ES-I3 (cell line): ENCODE measurements around the gene ACBD7.

ENCODE experiments used
- H3K36me3 ChIP-seq: 2 replicates; pipeline ENCODE4 v1.6.1; 2013; ENCODE audit warnings: mild to moderate bottlenecking, low read length, control low read depth, moderate library complexity; ENCODE audit not compliant: insufficient read depth
- H3K4me1 ChIP-seq: 2 replicates; pipeline ENCODE4 v1.6.1; 2013; ENCODE audit warnings: mild to moderate bottlenecking, control low read depth, low read length; ENCODE audit not compliant: insufficient read depth
- H3K9ac ChIP-seq: 2 replicates; pipeline ENCODE4 v1.6.1; 2013; ENCODE audit warnings: low read depth, mild to moderate bottlenecking, low read length, moderate library complexity
- H3K9me3 ChIP-seq: 2 replicates; pipeline ENCODE4 v1.6.1; 2013; ENCODE audit warnings: mild to moderate bottlenecking, low read length, moderate library complexity; ENCODE audit not compliant: control insufficient read depth, insufficient read depth

The ACBD7 gene

GRCh38 chr10:15112657-15113056 lies 24.1 kb upstream of the ACBD7 start:
- H3K4me1 ChIP-seq: no peaks in the 10 kb centered on the region
- no peak overlapping the region for H3K9ac ChIP-seq
- H3K36me3 ChIP-seq: peaks cover 3% of the 10 kb centered on the region
- peaks cover 4% of the 10 kb centered on the region; the same call in 1 of the 2 replicates for H3K9me3 ChIP-seq

DNA sequence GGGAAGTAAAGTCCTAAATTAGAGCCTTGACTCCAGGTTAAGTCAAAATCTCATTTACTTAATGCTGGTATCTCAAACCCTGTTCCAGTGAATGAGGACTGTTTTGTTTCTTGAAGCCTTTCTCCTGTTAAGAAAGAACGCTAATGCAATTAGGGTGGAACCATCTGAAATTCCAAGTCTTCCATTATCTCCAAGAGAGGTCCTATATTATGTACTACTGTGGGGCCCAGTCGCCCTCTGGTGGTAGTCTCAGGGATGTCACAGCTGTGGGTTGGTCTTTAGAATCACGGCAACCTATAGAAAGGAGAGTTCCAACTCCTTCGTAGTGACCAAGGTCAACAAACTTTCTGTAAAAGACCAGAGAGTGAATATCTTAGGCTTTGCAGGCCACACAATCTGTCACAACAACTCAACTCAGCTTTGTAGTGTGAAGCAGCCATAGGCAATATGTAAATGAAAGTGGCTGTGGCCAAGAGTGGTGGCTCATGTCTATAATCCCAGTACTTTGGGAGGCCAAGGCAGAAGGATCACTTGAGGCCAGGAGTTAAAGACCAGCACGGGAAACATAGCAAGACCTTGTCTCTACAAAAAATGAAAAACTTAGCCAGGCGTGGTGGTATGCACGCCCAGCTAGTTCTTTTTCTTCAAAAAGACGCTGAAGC lies 17.9 kb upstream of the ACBD7 start:
- Histone ChIP-seq H3K36me3 (peaks cover 13% of the 10 kb centered on the region), H3K9ac (no peak overlapping the region), H3K4me1 (no peaks in the 10 kb centered on the region), H3K9me3 (no peaks in the 10 kb centered on the region)

DNA sequence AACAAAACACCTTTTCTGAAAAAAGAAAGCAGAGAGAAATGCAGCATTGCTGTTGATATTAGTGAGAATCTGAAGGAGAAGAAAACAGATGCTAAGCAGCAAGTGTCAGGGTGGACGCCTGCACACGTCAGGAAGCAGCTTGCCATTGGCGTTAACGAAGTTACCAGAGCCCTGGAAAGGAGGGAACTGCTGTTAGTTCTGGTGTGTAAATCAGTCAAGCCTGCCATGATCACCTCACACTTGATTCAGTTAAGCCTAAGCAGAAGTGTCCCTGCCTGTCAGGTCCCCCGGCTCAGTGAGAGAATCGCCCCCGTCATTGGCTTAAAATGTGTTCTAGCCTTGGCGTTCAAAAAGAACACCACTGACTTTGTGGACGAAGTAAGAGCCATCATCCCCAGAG lies 14.9 kb upstream of the ACBD7 start:
- H3K36me3 ChIP-seq: peaks cover 13% of the 10 kb centered on the region
- H3K4me1 ChIP-seq: no peaks in the 10 kb centered on the region
- no peaks in the 10 kb centered on the region for H3K9me3 ChIP-seq
- H3K9ac ChIP-seq: no peak overlapping the region

GRCh38 chr10:15099886-15100285 lies 11.3 kb upstream of the ACBD7 start:
- peaks cover 13% of the 10 kb centered on the region for H3K36me3 ChIP-seq
- no peaks in the 10 kb centered on the region; the same call in 1 of the 2 replicates for H3K9me3 ChIP-seq
- no peak overlapping the region for H3K9ac ChIP-seq
- H3K4me1 ChIP-seq: no peaks in the 10 kb centered on the region

- Histone ChIP-seq H3K36me3 (peaks cover 6% of the 10 kb centered on the region), H3K9ac (peak within 1 kb of the TSS; percentile 91), H3K9me3 (no peaks in the 10 kb centered on the region; the same call in 1 of the 2 replicates), H3K4me1 (no peaks in the 10 kb centered on the region)
Observed at GRCh38 chr10:15097011-15097812, 8.6 kb upstream of the ACBD7 start, which contains the start of gene RPP38. RPP38 (plus strand) TSS chr10:15097355; CDS start chr10:15103315, 5,960 bp downstream.

DNA sequence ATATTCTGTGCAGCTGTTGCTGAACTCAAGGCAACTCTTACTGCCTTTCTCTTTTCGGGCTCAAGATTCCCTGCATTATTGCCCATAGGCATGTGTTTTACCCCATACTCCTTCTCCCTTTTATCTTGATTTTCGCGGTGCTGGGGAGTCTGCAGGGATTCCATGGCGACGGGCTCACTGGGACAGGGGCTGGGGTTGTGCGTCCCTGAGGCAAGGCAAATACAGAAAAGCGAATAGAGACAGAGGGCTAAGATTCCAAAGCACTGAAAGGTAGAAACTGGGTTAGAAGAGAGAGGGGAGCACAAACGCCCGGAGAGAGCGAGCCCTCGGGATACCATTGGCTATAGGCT lies 8.1 kb upstream of the ACBD7 start:
- Histone ChIP-seq H3K9ac (peak overlapping the region; percentile 91), H3K9me3 (no peaks in the 10 kb centered on the region; the same call in 1 of the 2 replicates), H3K36me3 (peaks cover under 1% of the 10 kb centered on the region; the same call in 1 of the 2 replicates), H3K4me1 (no peaks in the 10 kb centered on the region)

GRCh38 chr10:15092855-15093408 lies 4.4 kb upstream of the ACBD7 start:
- Histone ChIP-seq H3K4me1 (no peaks in the 10 kb centered on the region), H3K9me3 (no peaks in the 10 kb centered on the region; the same call in 1 of the 2 replicates), H3K9ac (no peak overlapping the region), H3K36me3 (no peaks in the 10 kb centered on the region)

DNA sequence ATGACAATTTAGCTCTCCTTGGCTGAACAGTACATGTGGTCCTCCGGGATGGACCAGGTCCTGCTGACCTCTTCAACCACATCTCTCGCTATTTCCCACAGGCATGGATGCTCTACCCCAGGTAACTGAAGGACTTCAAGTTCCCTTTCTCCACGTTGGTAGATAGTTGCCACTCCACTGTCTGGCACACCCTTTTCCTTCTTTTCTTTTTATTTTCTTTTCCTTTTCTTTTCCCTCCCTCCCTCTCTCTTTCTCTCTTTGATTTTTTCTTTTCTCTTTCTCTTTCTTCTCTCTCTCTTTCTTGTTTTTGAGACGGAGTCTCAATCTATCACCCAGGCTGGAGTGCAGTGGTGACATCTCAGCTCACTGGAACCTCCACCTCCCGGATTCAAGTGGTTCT lies 2.8 kb upstream of the ACBD7 start:
- Histone ChIP-seq H3K9me3 (no peaks in the 10 kb centered on the region), H3K36me3 (no peaks in the 10 kb centered on the region), H3K4me1 (no peaks in the 10 kb centered on the region), H3K9ac (no peak overlapping the region)

DNA sequence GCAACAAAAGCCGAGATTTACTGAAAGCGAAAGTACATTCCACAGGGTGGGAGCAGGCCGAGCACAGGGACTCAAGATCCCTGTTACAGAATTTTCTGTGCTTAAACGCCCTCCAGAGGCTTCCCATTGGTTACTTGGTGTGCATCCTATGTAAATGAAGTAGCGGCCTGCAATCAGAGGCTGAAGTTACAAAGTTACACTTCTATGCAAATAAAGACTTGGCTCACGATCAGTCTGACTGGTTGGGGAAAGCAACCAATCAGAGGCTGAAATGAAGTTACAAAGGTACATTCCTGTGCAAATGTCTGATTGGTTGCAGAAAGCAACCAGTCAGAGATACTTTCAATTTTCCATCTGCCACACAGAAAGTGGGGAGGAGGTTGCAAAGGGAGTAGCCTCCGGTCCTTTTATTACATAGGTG lies 4.1 kb downstream of the ACBD7 start:
- peak overlapping the region; percentile 41; the same call in 1 of the 2 replicates for H3K9ac ChIP-seq
- no peaks in the 10 kb centered on the region for H3K9me3 ChIP-seq
- H3K4me1 ChIP-seq: peaks cover 7% of the 10 kb centered on the region
- H3K36me3 ChIP-seq: no peaks in the 10 kb centered on the region

DNA sequence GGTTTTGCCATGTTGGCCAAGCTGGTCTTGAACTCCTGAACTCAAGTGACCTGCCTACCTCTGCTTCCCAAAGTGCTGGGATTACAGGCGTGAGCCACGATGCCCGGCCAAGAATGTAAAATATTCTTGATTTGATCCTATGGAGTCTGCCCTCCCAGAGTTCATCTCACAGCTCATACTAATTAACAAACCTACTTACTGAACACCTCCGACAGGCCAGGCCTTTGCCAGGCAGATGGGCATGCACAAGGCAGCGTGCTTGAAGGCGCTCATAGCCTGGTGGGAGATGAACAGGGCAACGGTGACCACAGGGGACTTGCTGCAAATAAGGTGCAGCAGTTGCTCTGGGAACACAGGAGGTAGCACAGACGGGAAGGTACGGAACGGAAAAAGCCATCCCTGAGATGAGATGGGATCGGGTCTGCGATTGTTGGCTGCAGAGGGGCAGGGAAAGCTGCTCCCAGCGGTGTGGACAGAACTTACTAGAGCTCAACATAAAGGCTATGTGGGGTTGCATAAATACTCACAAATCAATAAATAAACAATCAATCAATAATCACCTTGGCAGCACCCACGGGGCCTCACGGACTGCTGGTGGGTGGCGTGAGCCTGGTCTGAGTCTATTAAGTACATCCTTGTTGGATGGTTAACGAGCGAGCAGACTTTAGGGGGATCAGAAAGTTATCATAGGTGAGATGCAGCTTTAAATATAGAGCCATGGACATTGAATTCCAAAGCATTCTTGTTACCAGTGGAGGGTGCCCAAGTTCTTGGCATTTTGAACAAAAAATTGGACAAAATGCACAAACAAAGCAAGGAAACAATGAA lies 4.7 kb downstream of the ACBD7 start:
- Histone ChIP-seq H3K9me3 (no peaks in the 10 kb centered on the region), H3K9ac (peak overlapping the region; percentile 41; the same call in 1 of the 2 replicates), H3K36me3 (no peaks in the 10 kb centered on the region), H3K4me1 (peaks cover 7% of the 10 kb centered on the region)

GRCh38 chr10:15075421-15075820 lies 13.2 kb downstream of the ACBD7 start:
- no peaks in the 10 kb centered on the region for H3K36me3 ChIP-seq
- no peak overlapping the region for H3K9ac ChIP-seq
- peaks cover 13% of the 10 kb centered on the region; the same call in 1 of the 2 replicates for H3K9me3 ChIP-seq
- H3K4me1 ChIP-seq: no peaks in the 10 kb centered on the region

- no peak overlapping the region for H3K9ac ChIP-seq
- H3K9me3 ChIP-seq: peaks cover 13% of the 10 kb centered on the region; the same call in 1 of the 2 replicates
- H3K4me1 ChIP-seq: no peaks in the 10 kb centered on the region
- no peaks in the 10 kb centered on the region for H3K36me3 ChIP-seq
Observed at GRCh38 chr10:15072358-15072757, 16.2 kb downstream of the ACBD7 start.

DNA sequence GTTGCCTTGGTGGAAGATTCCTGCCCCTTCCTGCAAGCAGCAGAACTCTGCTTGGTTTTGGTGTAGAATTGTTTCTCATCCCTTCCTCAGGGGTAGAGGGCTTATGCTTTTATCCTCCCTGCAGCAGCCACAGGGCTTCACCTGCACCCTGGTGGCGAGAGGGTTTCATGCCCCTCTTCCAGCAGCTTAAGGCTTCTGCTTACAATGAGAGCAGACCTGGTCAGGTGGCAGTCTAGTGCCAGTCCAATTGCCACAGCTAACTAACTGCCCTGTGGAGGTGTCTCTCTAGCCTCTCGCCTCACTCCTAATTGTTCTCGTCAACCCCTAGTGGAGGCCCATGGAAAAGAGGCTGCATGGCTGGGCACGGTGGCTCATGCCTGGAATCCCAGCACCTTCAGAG lies 19.3 kb downstream of the ACBD7 start:
- Histone ChIP-seq H3K36me3 (no peaks in the 10 kb centered on the region), H3K4me1 (no peaks in the 10 kb centered on the region), H3K9ac (no peak overlapping the region), H3K9me3 (peaks cover 13% of the 10 kb centered on the region; the same call in 1 of the 2 replicates)

- peaks cover 12% of the 10 kb centered on the region; the same call in 1 of the 2 replicates for H3K9me3 ChIP-seq
- no peak overlapping the region for H3K9ac ChIP-seq
- H3K36me3 ChIP-seq: no peaks in the 10 kb centered on the region
- H3K4me1 ChIP-seq: no peaks in the 10 kb centered on the region
Observed at GRCh38 chr10:15068802-15069201, 19.8 kb downstream of the ACBD7 start.
